GM12874 (cell line): ENCODE data around the gene EDEM3.

Source experiments
- CTCF ChIP-seq: IDR thresholded peaks from 2 replicates; pipeline ENCODE4 v1.5.1; 2011; ENCODE audit warnings: low read depth, mild to moderate bottlenecking, control low read depth, low read length, moderate library complexity; ENCODE audit not compliant: insufficient read depth

EDEM3 gene

GRCh38 chr1:184792450-184792969 is 37.9 kb upstream of the EDEM3 start:
- no peak for TF ChIP-seq CTCF

- no peak for TF ChIP-seq CTCF
Measured at GRCh38 chr1:184791550-184791900, 36.9 kb upstream of the EDEM3 start.

GRCh38 chr1:184790642-184791549 is 36.2 kb upstream of the EDEM3 start:
- no peak for TF ChIP-seq CTCF

- TF ChIP-seq CTCF, result no peak
Measured at GRCh38 chr1:184789884-184790283, 35.2 kb upstream of the EDEM3 start.

GRCh38 chr1:184788970-184789369 is 34.3 kb upstream of the EDEM3 start:
- no peak for TF ChIP-seq CTCF

- TF ChIP-seq CTCF, result no peak
Measured at GRCh38 chr1:184785529-184785928, 30.9 kb upstream of the EDEM3 start.

GRCh38 chr1:184781941-184782340 is 27.3 kb upstream of the EDEM3 start:
- TF ChIP-seq CTCF, result no peak
